ENCODE measurements around the gene SPEM1.
"Not testable (repeated sequence)": the region's sequence is repeated elsewhere in the genome, so short reads cannot be mapped to it uniquely, and the experiment has no call there.

Gene SPEM1

DNA sequence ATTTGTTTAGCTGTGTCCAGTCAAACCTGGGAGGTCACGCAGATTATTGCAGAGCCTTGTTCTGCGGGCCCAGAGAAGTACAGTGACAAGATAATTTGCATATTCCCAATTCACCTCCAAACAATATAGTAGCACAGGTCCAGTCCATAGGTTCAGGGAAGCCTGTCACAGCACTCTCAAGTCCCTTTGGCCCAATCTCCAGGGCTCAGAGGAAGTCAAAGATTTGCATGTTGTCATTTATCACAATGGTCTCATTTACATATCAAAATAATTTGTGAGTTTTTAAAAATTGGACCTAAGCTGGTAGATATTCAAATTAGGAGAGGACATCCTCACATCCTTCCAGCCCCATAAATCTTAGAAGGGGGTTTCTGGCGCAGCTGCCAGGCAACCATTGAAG lies 47.4 kb downstream of the SPEM1 start:
- in situ Hi-C loops (cut with HindIII; ENCODE audit: low sequenced_read_pairs): no loop called here
- no peak overlapping the region for H3K4me3 ChIP-seq (ENCODE audit: low read depth, low read length)
- DNase-seq (ENCODE audit: low read depth): no peak
- TF ChIP-seq, protein P1, sequence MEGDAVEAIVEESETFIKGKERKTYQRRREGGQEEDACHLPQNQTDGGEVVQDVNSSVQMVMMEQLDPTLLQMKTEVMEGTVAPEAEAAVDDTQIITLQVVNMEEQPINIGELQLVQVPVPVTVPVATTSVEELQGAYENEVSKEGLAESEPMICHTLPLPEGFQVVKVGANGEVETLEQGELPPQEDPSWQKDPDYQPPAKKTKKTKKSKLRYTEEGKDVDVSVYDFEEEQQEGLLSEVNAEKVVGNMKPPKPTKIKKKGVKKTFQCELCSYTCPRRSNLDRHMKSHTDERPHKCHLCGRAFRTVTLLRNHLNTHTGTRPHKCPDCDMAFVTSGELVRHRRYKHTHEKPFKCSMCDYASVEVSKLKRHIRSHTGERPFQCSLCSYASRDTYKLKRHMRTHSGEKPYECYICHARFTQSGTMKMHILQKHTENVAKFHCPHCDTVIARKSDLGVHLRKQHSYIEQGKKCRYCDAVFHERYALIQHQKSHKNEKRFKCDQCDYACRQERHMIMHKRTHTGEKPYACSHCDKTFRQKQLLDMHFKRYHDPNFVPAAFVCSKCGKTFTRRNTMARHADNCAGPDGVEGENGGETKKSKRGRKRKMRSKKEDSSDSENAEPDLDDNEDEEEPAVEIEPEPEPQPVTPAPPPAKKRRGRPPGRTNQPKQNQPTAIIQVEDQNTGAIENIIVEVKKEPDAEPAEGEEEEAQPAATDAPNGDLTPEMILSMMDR (IDR thresholded peaks at IDR 0.05; ENCODE audit: low read depth, low read length, missing control alignments): no peak

GRCh38 chr17:7468290-7468689 lies 48.2 kb downstream of the SPEM1 start:
- in situ Hi-C loops (cut with HindIII; ENCODE audit: low sequenced_read_pairs): no loop called here
- TF ChIP-seq, protein P1 (IDR thresholded peaks at IDR 0.05; ENCODE audit: low read depth, low read length, missing control alignments): no peak

DNA sequence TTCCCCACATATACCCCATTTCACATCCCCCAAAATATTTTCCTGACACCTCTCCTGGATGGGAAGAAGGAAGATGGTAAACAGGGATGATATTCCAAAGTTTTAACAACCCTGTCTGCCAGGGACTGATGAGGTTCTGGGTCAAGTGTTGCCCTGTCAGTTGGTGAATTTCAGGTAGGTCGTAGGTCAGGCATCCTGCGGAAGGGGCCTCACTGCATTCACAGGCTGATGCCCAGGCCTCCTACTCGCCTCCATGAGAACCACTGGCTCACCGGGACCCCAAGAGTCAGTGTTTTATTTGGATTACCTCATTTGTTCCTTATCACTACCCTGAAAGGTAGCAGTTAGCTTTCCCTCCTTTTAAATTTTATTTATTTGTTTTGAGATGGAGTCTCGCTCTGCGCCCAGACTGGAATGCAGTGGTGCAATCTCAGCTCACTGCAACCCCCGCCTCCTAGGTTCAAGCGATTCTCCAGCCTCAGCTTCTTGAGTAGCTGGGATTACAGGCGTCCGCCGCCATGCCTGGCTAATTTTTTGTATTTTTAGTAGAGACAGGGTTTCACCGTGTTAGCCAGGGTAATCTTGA lies 48.8 kb downstream of the SPEM1 start:
- no peak overlapping the region for H3K4me3 ChIP-seq (ENCODE audit: low read depth, low read length)
- DNase-seq (ENCODE audit: low read depth): no peak
- TF ChIP-seq, protein P1 (IDR thresholded peaks at IDR 0.05; ENCODE audit: low read depth, low read length, missing control alignments): no peak
- in situ Hi-C loops (cut with HindIII; ENCODE audit: low sequenced_read_pairs): no loop called here

More at GRCh38 chr17:7468290-7468689, 48.2 kb downstream of the SPEM1 start:
- H3K4me3 ChIP-seq (ENCODE audit: low read depth, low read length): no peak overlapping the region
- DNase-seq (ENCODE audit: low read depth): no peak

DNA sequence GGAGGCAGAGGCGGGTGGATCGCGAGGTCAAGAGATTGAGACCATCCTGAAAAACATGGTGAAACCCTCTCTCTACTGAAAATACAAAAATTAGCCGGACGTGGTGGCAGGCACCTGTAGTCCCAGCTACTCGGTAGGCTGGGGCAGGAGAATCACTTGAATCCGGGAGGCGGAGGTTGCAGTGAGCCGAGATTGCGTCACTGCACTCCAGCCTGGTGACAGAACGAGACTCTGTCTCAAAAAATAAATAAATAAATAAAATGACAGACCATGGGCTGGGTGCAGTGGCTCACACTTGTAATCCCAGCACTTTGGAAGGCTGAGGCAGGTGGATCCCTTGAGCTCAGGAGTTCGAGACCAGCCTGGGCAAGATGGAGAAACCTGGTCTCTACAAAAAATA lies 49.7 kb downstream of the SPEM1 start:
- in situ Hi-C loops (cut with HindIII; ENCODE audit: low sequenced_read_pairs); H3K4me3 ChIP-seq (ENCODE audit: low read depth, low read length); DNase-seq (ENCODE audit: low read depth): not testable (repeated sequence)

DNA sequence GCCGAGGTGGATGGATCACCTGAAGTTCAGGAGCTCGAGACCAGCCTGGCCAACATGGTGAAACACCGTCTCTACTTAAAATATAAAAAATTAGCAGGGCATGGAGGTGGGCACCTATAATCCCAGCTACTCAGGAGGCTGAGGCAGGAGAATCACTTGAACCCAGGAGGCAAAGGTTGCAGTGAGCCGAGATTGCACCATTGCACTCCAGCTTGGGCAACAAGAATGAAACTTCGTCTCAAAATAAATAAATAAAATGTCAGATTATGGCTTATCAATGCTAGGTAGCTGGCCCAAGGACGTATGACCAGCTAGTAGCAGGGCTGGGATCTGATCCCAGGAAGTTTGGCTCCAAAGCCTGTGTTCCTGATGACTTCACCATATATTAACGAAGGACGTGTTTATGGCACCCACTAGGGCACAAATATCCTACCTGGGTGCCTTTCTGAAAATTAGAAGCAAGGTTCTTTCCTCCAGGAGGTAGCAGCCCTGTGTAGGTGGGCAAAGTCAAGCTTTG lies 50.4 kb downstream of the SPEM1 start:
- in situ Hi-C loops (cut with HindIII; ENCODE audit: low sequenced_read_pairs); H3K4me3 ChIP-seq (ENCODE audit: low read depth, low read length); DNase-seq (ENCODE audit: low read depth): not testable (repeated sequence)
